ENCODE results near the gene CCDC7.

- TF ChIP-seq, protein P1, sequence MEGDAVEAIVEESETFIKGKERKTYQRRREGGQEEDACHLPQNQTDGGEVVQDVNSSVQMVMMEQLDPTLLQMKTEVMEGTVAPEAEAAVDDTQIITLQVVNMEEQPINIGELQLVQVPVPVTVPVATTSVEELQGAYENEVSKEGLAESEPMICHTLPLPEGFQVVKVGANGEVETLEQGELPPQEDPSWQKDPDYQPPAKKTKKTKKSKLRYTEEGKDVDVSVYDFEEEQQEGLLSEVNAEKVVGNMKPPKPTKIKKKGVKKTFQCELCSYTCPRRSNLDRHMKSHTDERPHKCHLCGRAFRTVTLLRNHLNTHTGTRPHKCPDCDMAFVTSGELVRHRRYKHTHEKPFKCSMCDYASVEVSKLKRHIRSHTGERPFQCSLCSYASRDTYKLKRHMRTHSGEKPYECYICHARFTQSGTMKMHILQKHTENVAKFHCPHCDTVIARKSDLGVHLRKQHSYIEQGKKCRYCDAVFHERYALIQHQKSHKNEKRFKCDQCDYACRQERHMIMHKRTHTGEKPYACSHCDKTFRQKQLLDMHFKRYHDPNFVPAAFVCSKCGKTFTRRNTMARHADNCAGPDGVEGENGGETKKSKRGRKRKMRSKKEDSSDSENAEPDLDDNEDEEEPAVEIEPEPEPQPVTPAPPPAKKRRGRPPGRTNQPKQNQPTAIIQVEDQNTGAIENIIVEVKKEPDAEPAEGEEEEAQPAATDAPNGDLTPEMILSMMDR (conservative IDR thresholded peaks at IDR 0.05; ENCODE audit: low read length), result no peak
- no peak for TF ChIP-seq EZH2phosphoT487 (IDR thresholded peaks at IDR 0.05; ENCODE audit: borderline replicate concordance)
Observed at GRCh38 chr10:32621969-32622368, 176.0 kb downstream of the CCDC7 start.
